Left kidney (tissue), 2 donors: Measurements from ENCODE around the gene MYRFL. TPM values are rescaled to one million over a fixed set of nuclear protein-coding genes. Genes with fewer than 3 reads are reported as not detected.

ENCODE experiments used
- DNase-seq: peaks from one replicate; pipeline ENCODE4 v3.0.0-alpha.2; 2013
- polyA plus RNA-seq: library from polyadenylated mRNA; unstranded; fragments of 120-200 nt; gene quantifications from one replicate; pipeline ENCODE4 v1.2.1, GENCODE V29; 2013; ENCODE audit not compliant: insufficient read length

The MYRFL gene
- polyA plus RNA-seq, 1 donor: 7.1 TPM

GRCh38 chr12:69932676-69933552, 107.9 kb downstream of the MYRFL start:
- DNase-seq: no peak

- DNase-seq: no peak
Observed at GRCh38 chr12:69934011-69934410, 109.0 kb downstream of the MYRFL start.

- no peak for DNase-seq
Observed at GRCh38 chr12:69935651-69936100, 110.6 kb downstream of the MYRFL start.

- DNase-seq: peak; percentile 19
Observed at GRCh38 chr12:69936214-69936731, 111.2 kb downstream of the MYRFL start.

- DNase-seq: no peak
Observed at GRCh38 chr12:69936766-69937165, 111.7 kb downstream of the MYRFL start.

- DNase-seq: no peak
Observed at GRCh38 chr12:69947123-69947522, 122.1 kb downstream of the MYRFL start.

- no peak for DNase-seq
Observed at GRCh38 chr12:69947897-69948296, 122.9 kb downstream of the MYRFL start.

- no peak for DNase-seq
Observed at GRCh38 chr12:69948851-69949250, 123.8 kb downstream of the MYRFL start.

GRCh38 chr12:69949311-69950002, 124.4 kb downstream of the MYRFL start:
- DNase-seq: no peak

GRCh38 chr12:69951108-69951507, 126.1 kb downstream of the MYRFL start:
- DNase-seq: no peak

GRCh38 chr12:69952890-69953289, 127.9 kb downstream of the MYRFL start:
- DNase-seq: no peak

- DNase-seq: no peak
Observed at GRCh38 chr12:69961246-69961645, 136.2 kb downstream of the MYRFL start.

GRCh38 chr12:69966409-69966808, 141.4 kb downstream of the MYRFL start:
- DNase-seq: no peak

GRCh38 chr12:69966839-69967238, 141.8 kb downstream of the MYRFL start:
- no peak for DNase-seq

- no peak for DNase-seq
Observed at GRCh38 chr12:69969011-69969410, 144.0 kb downstream of the MYRFL start.

- DNase-seq: no peak
Observed at GRCh38 chr12:69972136-69972535, 147.1 kb downstream of the MYRFL start.

- no peak for DNase-seq
Observed at GRCh38 chr12:69978020-69978419, 153.0 kb downstream of the MYRFL start.

GRCh38 chr12:69981881-69982475, 157.0 kb downstream of the MYRFL start:
- no peak for DNase-seq

GRCh38 chr12:69984241-69984640, 159.2 kb downstream of the MYRFL start:
- DNase-seq: no peak

GRCh38 chr12:69985656-69986055, 160.6 kb downstream of the MYRFL start:
- DNase-seq: no peak

GRCh38 chr12:69986114-69986513, 161.1 kb downstream of the MYRFL start:
- DNase-seq: no peak

- DNase-seq: peak; percentile 58
Observed at GRCh38 chr12:69987579-69988091, 162.6 kb downstream of the MYRFL start.
